Eye (tissue), 1 donor: ENCODE results near the gene SLC13A3.

Experiments used
- DNase-seq: peaks from one replicate; pipeline ENCODE4 v3.0.0-alpha.2; 2015

SLC13A3 gene

GRCh38 chr20:46601603-46602122 is 49.6 kb downstream of the SLC13A3 start:
- DNase-seq = no peak

- DNase-seq = no peak
Measured at GRCh38 chr20:46600286-46600752, 50.9 kb downstream of the SLC13A3 start.

- no peak for DNase-seq
Measured at GRCh38 chr20:46599227-46599987, 51.9 kb downstream of the SLC13A3 start.

- no peak for DNase-seq
Measured at GRCh38 chr20:46595933-46596332, 55.3 kb downstream of the SLC13A3 start.

- DNase-seq = no peak
Measured at GRCh38 chr20:46594725-46595124, 56.5 kb downstream of the SLC13A3 start.

GRCh38 chr20:46592580-46593362 is 58.5 kb downstream of the SLC13A3 start:
- no peak for DNase-seq

GRCh38 chr20:46590443-46590842 is 60.8 kb downstream of the SLC13A3 start:
- DNase-seq = no peak

GRCh38 chr20:46588532-46589511 is 62.4 kb downstream of the SLC13A3 start:
- DNase-seq = no peak

GRCh38 chr20:46587986-46588385 is 63.3 kb downstream of the SLC13A3 start:
- DNase-seq = no peak

GRCh38 chr20:46586724-46587123 is 64.5 kb downstream of the SLC13A3 start:
- no peak for DNase-seq

GRCh38 chr20:46584508-46584907 is 66.8 kb downstream of the SLC13A3 start:
- no peak for DNase-seq

- DNase-seq = peak; percentile 26
Measured at GRCh38 chr20:46583411-46584214, 67.6 kb downstream of the SLC13A3 start.

- no peak for DNase-seq
Measured at GRCh38 chr20:46582648-46583047, 68.6 kb downstream of the SLC13A3 start.

GRCh38 chr20:46581391-46581790 is 69.9 kb downstream of the SLC13A3 start:
- no peak for DNase-seq

GRCh38 chr20:46580613-46581205 is 70.5 kb downstream of the SLC13A3 start:
- DNase-seq = no peak

- no peak for DNase-seq
Measured at GRCh38 chr20:46578745-46579144, 72.5 kb downstream of the SLC13A3 start.

GRCh38 chr20:46576774-46577395 is 74.4 kb downstream of the SLC13A3 start:
- DNase-seq = no peak

- DNase-seq = no peak
Measured at GRCh38 chr20:46575937-46576461, 75.3 kb downstream of the SLC13A3 start.

GRCh38 chr20:46575394-46575793 is 75.9 kb downstream of the SLC13A3 start:
- no peak for DNase-seq

GRCh38 chr20:46573788-46574584 is 77.3 kb downstream of the SLC13A3 start:
- DNase-seq = no peak
